Neural progenitor cell (in vitro differentiated cells): Measurements from ENCODE around the gene CCDC15.

Experiments
- CTCF ChIP-seq: fragments of 200-600 bp; sonication (generic); IDR thresholded peaks from 2 replicates; pipeline ENCODE4 v1.5.1; 2017; ENCODE audit warnings: antibody characterized with exemption, mild to moderate bottlenecking
- EZH2 ChIP-seq: fragments of 200-600 bp; sonication (generic); IDR thresholded peaks from 2 replicates; pipeline ENCODE4 v1.6.1; 2017; ENCODE audit warnings: antibody characterized with exemption, mild to moderate bottlenecking, moderate library complexity

GRCh38 chr11:124946735-124947141 lies 7.3 kb upstream of the CCDC15 start:
- no peak for TF ChIP-seq CTCF
- no peak for TF ChIP-seq EZH2
